Heart right ventricle (tissue), 16 donors: ENCODE data around the gene PMEL. TPM values are rescaled to one million over a fixed set of nuclear protein-coding genes. Genes with fewer than 3 reads are reported as not detected.

Experiments used
- ATAC-seq, 8 donors: fragments of 200-7000 bp; cut with Tn5 transposase; one replicate each; pipeline ENCODE4 v1.9.1; 2020; ENCODE audit warnings: mild to moderate bottlenecking in 8 of 8, moderate library complexity in 8 of 8, moderate number of reproducible peaks in 1 of 8
- DNase-seq, 2 donors: peaks; one replicate each; pipeline ENCODE4 v3.0.0-alpha.2; 2020
- H3K27ac ChIP-seq, 10 donors: fragments of 200-600 bp; sonication (generic) in 2 of 10; one replicate each; pipeline versions ENCODE4 v1.5.0 to v1.8.0; 2020 to 2022; ENCODE audit warnings: mild to moderate bottlenecking in 3 of 10
- H3K27me3 ChIP-seq, 7 donors: fragments of 200-600 bp; one replicate each; pipeline ENCODE4 v1.8.0; 2021 to 2022; ENCODE audit warnings: mild to moderate bottlenecking in 2 of 7
- H3K36me3 ChIP-seq, 9 donors: fragments of 200-600 bp; sonication (generic) in 1 of 9; one replicate each; pipeline versions ENCODE4 v1.5.0 to v1.8.0; 2020 to 2022; ENCODE audit warnings: mild to moderate bottlenecking in 2 of 9
- H3K4me1 ChIP-seq, 9 donors: fragments of 200-600 bp; sonication (generic) in 1 of 9; one replicate each; pipeline versions ENCODE4 v1.5.0 to v1.8.0; 2020 to 2022; ENCODE audit warnings: mild to moderate bottlenecking in 4 of 9
- H3K4me3 ChIP-seq, 10 donors: fragments of 200-600 bp; sonication (generic) in 2 of 10; one replicate each; pipeline versions ENCODE4 v1.5.0 to v1.8.0; 2020 to 2022; ENCODE audit warnings: mild to moderate bottlenecking in 7 of 10, moderate library complexity in 2 of 10
- H3K9me3 ChIP-seq, 11 donors: fragments of 200-600 bp in 10 of 11; sonication (generic) in 2 of 11; one replicate each; pipeline versions ENCODE4 v1.5.0 to v1.8.0; 2013 to 2022; ENCODE audit warnings: mild to moderate bottlenecking in 2 of 11, control low read depth in 1 of 11, moderate library complexity in 1 of 11
- WGBS, 2 donors: extraction: QIAGEN DNeasy Blood & Tissue Kit; methylation state at CpG; one replicate each; pipeline ENCODE4 v1.1.7; 2013; ENCODE audit warnings: inconsistent platforms in 1 of 2; 5-methylcytosine and 5-hydroxymethylcytosine counted together
- intact Hi-C, 10 donors: fragments of 100-400 bp; cut with DNase I; formaldehyde crosslinking; loops; one replicate each; pipeline versions ENCODE4 v1.11.1 to v1.14.2; 2022
- polyA plus RNA-seq, 2 donors: library from polyadenylated mRNA; stranded (reverse); fragments of 200-250 nt; gene quantifications; one replicate each; pipeline ENCODE4 v1.2.3, GENCODE V29; 2013
- total RNA-seq, 10 donors: library from RNA; stranded (reverse); fragmentation: NEBNext Ultra II Directional in 3 of 10; extraction: Animal tissue kit (Norgen Biotek cat#: 25700) in 3 of 10; gene quantifications; one replicate each; pipeline versions ENCODE4 v1.2.1 to v1.2.4, GENCODE V29; 2021 to 2023
- TF ChIP-seq, protein P1 (sequence below), 9 donors: fragments of 200-600 bp; sonication (generic) in 2 of 9; IDR thresholded peaks; one replicate each; pipeline versions ENCODE4 v1.5.0 to v1.8.0; 2021 to 2022; ENCODE audit warnings: antibody characterized with exemption in 9 of 9, mild to moderate bottlenecking in 5 of 9, moderate library complexity in 1 of 9
- donor health status: Arrhythmogenic right ventricular cardiomyopathy.
- donor health status: ischemic (EF 13 %, LVEDD 7.1; RV severe dilation, severe dysfunction).
- donor health status: healthy with polysubstance abuse.
- donor health status: DM: no; HTN: yes; CAD: no.
- donor health status: DM: no; HTN: no; CAD: no.
- donor health status: ischemic (EF 25% LVEDD 6.9; RV normal size, moderate dysfunction).
- donor health status: ischemic (EF 25% LVEDD 5.7; RV mildly dilated, moderate dysfunction).
- donor health status: healthy.
- donor health status: DM: yes; HTN: yes; CAD: no.
- donor health status: Ischemic cardiomyopathy.
- donor health status: ischemic (EF 35%, LVEDD 5.7; RV mildly dilated, moderate dysfunction).
- donor health status: nonischemic (EF 11% LVEDD 7.7; RV severe dilation, severe dysfunction).
- donor health status: DM: yes; HTN: yes; CAD: no.
- donor health status: PGD.
- donor health status: ischemic (EF 29% LVEDD 5.4; RV normal size, mild dysfunction).
- donor health status: nonischemic (EF 23%, LVEDD 6.1; RV moderate dilation, normal function).

Gene PMEL
- total and polyA plus RNA-seq, 12 donors: 0.26 to 1.3 (median 0.58) TPM

DNA sequence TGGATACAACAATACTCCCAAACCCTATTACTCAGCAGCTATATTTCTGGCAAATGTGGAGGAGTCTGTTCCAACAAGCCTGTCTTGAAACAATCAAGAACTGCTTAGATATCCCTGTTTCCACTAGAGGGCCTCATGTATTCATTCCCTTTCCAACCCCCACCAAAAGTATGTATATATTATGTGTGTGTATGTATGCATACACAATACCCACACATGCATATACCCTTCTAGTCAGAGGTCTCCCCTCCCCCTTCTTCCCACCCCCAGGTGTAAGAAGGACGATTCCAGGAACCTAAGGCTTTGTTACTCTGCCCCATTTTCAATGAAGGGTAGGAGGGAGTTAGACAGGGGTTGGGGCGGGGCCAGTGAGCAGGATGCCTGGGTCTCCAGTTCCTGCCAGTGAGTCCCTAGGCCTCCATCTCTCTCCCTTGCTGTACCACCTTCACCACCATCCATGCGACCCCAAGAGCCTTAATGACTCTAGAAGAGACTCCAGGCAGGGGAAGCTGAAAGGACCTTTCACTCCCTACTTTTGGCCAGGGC lies 35.0 kb downstream of the PMEL start, which contains the start of gene DGKA:
Gene DGKA, plus strand, starts transcription at position 392 of the 546 bp plus-strand sequence. CDS start 5,342 bp downstream, outside the sequence.
- H3K9me3 ChIP-seq: no peaks in the 10 kb centered on the region
- ATAC-seq (no peak), DNase-seq (peak; percentile 18 to 30)
- 44% methylated on average over 3 of the region's 3 CpGs for WGBS, 2 donors
- H3K36me3 ChIP-seq: no peaks in the 10 kb centered on the region
- intact Hi-C loops: loop anchor here in 6 of 10 donors (2.0 to 10.0 kb wide), 7 partner anchors 96 to 196 kb away; partner anchors contain the start of genes DNAJC14 (in 2 of the 6), GDF11 (in 1 of the 6), ORMDL2 (in 1 of the 6) and RPS26 (in 1 of the 6)
- TF ChIP-seq, protein P1, sequence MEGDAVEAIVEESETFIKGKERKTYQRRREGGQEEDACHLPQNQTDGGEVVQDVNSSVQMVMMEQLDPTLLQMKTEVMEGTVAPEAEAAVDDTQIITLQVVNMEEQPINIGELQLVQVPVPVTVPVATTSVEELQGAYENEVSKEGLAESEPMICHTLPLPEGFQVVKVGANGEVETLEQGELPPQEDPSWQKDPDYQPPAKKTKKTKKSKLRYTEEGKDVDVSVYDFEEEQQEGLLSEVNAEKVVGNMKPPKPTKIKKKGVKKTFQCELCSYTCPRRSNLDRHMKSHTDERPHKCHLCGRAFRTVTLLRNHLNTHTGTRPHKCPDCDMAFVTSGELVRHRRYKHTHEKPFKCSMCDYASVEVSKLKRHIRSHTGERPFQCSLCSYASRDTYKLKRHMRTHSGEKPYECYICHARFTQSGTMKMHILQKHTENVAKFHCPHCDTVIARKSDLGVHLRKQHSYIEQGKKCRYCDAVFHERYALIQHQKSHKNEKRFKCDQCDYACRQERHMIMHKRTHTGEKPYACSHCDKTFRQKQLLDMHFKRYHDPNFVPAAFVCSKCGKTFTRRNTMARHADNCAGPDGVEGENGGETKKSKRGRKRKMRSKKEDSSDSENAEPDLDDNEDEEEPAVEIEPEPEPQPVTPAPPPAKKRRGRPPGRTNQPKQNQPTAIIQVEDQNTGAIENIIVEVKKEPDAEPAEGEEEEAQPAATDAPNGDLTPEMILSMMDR (IDR thresholded peaks at IDR 0.05): peak in 8 of 9 donors; percentile 8 to 69 (median 52)
- no peaks in the 10 kb centered on the region for H3K27me3 ChIP-seq
- H3K27ac ChIP-seq: peak within 1 kb of the TSS; percentile 34 to 99 (median 76)
- H3K4me3 ChIP-seq: peak within 1 kb of the TSS; percentile 30 to 83 (median 76)
- peaks cover 3 to 74% (median 34%) of the 10 kb centered on the region in 9 donors for H3K4me1 ChIP-seq

DNA sequence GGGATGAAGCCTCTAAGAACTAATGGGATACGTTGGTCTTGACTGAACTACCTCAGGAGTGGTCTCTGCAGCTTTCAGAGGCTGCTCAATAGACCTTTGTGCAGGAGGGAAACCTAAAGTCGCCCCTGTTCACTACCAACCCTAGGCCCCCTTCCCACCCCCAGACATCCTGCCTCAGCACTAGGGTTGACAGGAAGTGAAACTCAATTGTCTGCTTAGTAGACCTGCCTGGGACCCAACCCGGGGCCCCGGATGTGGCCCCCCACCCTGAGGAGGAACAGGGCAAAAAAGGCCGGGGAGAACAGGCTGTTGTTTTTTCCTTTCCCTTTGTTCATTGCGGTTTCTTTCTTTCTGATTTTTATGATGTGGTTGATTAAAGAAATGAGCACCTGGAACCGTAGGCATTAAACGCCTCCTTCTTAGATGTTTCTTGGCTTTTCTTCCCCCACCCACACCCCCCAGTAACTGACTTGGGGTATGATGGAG lies 36.5 kb downstream of the PMEL start:
- no peaks in the 10 kb centered on the region for H3K9me3 ChIP-seq
- H3K27ac ChIP-seq: peak overlapping the region in 8 of 10 donors; percentile 6 to 99 (median 91)
- TF ChIP-seq, protein P1 (IDR thresholded peaks at IDR 0.05): no peak
- ATAC-seq (no peak), DNase-seq (peak; percentile 11 to 24)
- no peaks in the 10 kb centered on the region for H3K27me3 ChIP-seq
- intact Hi-C loops: loop anchor here in 7 of 10 donors (5.0 kb wide), 6 partner anchors 43 to 113 kb away; partner anchors contain the start of genes DNAJC14 (in 2 of the 7), RAB5B (in 1 of the 7) and RPS26 (in 1 of the 7)
- WGBS, 2 donors: 56 to 61% methylated on average over 8 of the region's 8 CpGs
- peaks cover 4 to 68% (median 37%) of the 10 kb centered on the region in 9 donors for H3K4me1 ChIP-seq
- peaks cover 0 to 7% (median 0%) of the 10 kb centered on the region in 9 donors for H3K36me3 ChIP-seq
- peak overlapping the region in 1 of 10 donors; percentile 8 for H3K4me3 ChIP-seq

DNA sequence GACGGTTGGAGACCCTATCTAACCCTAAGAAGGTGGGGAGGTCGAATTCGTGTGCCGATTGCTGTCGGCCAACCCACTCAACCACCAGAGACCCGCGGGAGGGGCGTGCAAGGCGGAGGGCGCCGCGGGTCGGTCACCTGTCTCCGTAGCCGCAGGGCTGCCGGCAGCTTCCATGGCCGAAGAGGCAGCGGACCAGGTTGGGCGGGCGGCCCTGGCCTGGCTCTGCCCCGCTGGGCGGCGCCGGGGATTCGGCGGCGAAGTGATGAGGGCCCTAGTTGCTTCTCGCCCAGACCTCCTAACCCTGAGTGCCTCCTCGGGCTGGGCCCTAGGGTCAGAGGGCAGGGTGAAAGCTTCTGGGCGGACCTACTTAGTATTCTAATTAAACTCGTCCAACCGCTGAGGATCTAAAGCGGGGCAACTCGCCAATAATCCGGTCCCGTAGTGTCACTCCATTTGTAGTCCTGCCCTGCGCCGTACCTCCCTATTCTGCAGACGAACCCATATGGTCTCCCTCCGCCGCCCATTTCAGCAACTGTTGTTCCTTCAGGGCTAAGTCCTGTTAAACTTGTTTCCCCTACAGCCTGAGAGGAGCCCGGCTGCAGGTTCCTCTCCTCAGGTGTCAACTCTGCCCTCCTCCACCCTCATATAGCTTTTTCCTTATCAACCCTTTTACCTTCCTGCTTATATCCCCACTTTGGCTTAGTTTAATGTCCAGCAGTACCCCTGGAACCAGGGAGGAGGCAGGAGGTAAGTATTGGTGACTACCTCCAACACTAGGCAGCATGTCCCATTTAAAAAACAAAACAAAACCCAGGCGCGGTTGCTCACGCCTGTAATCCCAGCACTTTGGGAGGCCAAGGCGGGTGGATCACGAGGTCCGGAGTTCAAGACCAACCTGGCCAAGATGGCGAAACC lies 38.0 kb downstream of the PMEL start, which contains the start of gene PYM1:
Gene PYM1, minus strand, starts transcription at position 307 of the 915 bp plus-strand sequence. Its CDS starts 133 bp downstream, at position 174.
- Histone ChIP-seq H3K4me1 (peaks cover 4 to 60% (median 37%) of the 10 kb centered on the region in 9 donors), H3K9me3 (no peaks in the 10 kb centered on the region), H3K36me3 (peaks cover 0 to 19% (median 0%) of the 10 kb centered on the region in 9 donors), H3K27me3 (no peaks in the 10 kb centered on the region), H3K4me3 (peak within 1 kb of the TSS; percentile 69 to 100 (median 85)), H3K27ac (peak within 1 kb of the TSS; percentile 88 to 99 (median 96))
- intact Hi-C loops: loop anchor here in 7 of 10 donors (1.0 to 5.0 kb wide), 11 partner anchors 44 to 114 kb away; partner anchors contain the start of genes DNAJC14 (in 5 of the 7), RPS26 (in 2 of the 7) and RAB5B (in 1 of the 7)
- DNase-seq (peak; percentile 74 to 85), ATAC-seq (peak; percentile 64 to 83 (median 68))
- TF ChIP-seq, protein P1 (IDR thresholded peaks at IDR 0.05): peak in 2 of 9 donors; percentile 10 to 14
- 7 to 8% methylated on average over 49 of the region's 49 CpGs for WGBS, 2 donors
